IPS DF 6.9 (cell line): ENCODE results near the gene MLH1.
"Not testable (repeated sequence)": the region's sequence is repeated elsewhere in the genome, so short reads cannot be mapped to it uniquely, and the experiment has no call there.

Experiments
- DNase-seq: peaks from one replicate; pipeline ENCODE4 v3.0.0-alpha.2; 2013; ENCODE audit warnings: low read depth, low spot score
- H3K27ac ChIP-seq: one replicate; pipeline ENCODE4 v1.5.1; 2013; ENCODE audit warnings: low read length, control low read depth
- H3K27me3 ChIP-seq: 2 replicates; pipeline ENCODE4 v1.6.1; 2013; ENCODE audit warnings: mild to moderate bottlenecking, low read length; ENCODE audit not compliant: control insufficient read depth, insufficient read depth
- H3K36me3 ChIP-seq: 2 replicates; pipeline ENCODE4 v1.6.1; 2013; ENCODE audit warnings: low read length; ENCODE audit not compliant: control insufficient read depth, insufficient read depth
- H3K4me1 ChIP-seq: 2 replicates; pipeline ENCODE4 v1.6.1; 2013; ENCODE audit warnings: low read length; ENCODE audit not compliant: control insufficient read depth, insufficient read depth
- H3K4me3 ChIP-seq: 2 replicates; pipeline ENCODE4 v1.5.1; 2013; ENCODE audit warnings: mild to moderate bottlenecking, low read length
- H3K9me3 ChIP-seq: 2 replicates; pipeline ENCODE4 v1.6.1; 2013; ENCODE audit warnings: low read length, inconsistent platforms; ENCODE audit not compliant: control insufficient read depth, insufficient read depth
- WGBS: extraction: QIAGEN DNeasy Blood & Tissue Kit; methylation state at CpG from one replicate; pipeline ENCODE4 v1.1.7; 2013; ENCODE audit warnings: mixed read lengths, missing lambda C conversion rate; ENCODE audit not compliant: insufficient read length, insufficient coverage; 5-methylcytosine and 5-hydroxymethylcytosine counted together

The MLH1 gene

DNA sequence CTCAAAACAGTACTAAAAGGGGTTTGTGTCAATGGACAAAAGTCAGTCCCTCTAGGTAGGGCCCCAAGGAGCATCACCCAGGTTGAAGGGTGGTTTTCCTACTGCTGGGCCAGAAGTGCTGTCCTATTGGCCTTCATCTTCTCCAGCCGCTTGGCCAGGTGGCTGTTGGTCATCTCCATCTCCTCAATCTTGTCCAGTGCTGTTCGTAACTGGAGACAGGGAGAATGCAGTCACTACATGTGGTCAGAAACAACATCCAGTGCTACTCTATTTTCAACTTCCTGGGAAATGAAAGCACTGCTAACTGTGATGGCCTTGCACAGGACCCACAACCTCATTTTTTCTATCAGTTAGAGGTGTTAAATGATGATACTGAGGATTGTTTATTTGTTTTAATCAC lies 60.4 kb downstream of the MLH1 start:
- no peak overlapping the region for H3K27ac ChIP-seq
- no CpG with 5 or more reads among the region's 2 CpGs for WGBS
- no peaks in the 10 kb centered on the region for H3K9me3 ChIP-seq
- no peak for DNase-seq
- no peaks in the 10 kb centered on the region for H3K27me3 ChIP-seq
- peaks cover 15% of the 10 kb centered on the region; the same call in 1 of the 2 replicates for H3K36me3 ChIP-seq
- no peaks in the 10 kb centered on the region for H3K4me1 ChIP-seq
- H3K4me3 ChIP-seq: no peak overlapping the region

DNA sequence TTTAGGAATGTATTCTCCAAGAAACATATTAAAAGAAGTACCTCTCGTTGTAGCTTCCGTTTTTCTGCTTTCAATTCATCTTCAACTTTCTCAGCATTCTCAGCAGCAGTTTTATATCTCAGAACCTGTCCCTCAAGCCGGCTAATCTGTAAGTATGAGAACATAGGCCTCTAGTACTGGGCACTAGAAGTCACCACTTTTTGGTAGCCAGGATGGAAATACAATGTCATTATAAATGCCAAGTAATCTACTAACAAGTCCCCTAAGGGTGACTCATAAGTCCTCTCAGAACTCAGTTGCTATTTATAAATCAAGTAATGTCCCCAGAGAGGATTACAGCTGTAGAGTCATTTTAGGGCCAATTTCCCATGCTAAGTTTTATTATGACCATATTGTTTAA lies 61.1 kb downstream of the MLH1 start:
- H3K27me3 ChIP-seq: no peaks in the 10 kb centered on the region
- no peaks in the 10 kb centered on the region for H3K9me3 ChIP-seq
- no peak for DNase-seq
- no CpG with 5 or more reads among the region's 3 CpGs for WGBS
- peaks cover 9% of the 10 kb centered on the region; the same call in 1 of the 2 replicates for H3K36me3 ChIP-seq
- H3K4me3 ChIP-seq: no peak overlapping the region
- H3K27ac ChIP-seq: no peak overlapping the region
- no peaks in the 10 kb centered on the region for H3K4me1 ChIP-seq

GRCh38 chr3:37055077-37055476 lies 61.8 kb downstream of the MLH1 start:
- not testable (repeated sequence) for H3K27me3 ChIP-seq, H3K4me1 ChIP-seq, DNase-seq, H3K27ac ChIP-seq, H3K36me3 ChIP-seq, H3K4me3 ChIP-seq, H3K9me3 ChIP-seq
- no CpG with 5 or more reads among the region's 8 CpGs for WGBS

DNA sequence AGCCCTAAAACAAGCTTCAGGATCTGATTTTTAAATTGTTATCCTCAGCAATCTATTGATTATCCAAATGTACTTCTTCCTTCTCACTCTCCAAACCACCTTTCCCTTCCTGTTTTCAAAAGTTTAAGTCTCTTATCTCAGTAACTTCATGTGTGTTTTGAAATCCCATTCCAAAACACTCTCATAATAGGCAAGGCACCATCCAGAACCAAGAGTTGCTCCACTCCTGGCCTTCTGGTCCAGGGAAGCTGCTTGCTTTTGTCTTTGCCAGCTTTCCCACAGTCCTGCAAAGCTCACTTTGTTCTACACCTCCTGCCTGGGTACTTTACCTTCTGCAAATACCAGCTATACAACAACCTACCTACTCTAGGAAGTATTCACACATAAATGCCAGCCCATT lies 63.5 kb downstream of the MLH1 start:
- H3K9me3 ChIP-seq: no peaks in the 10 kb centered on the region

DNA sequence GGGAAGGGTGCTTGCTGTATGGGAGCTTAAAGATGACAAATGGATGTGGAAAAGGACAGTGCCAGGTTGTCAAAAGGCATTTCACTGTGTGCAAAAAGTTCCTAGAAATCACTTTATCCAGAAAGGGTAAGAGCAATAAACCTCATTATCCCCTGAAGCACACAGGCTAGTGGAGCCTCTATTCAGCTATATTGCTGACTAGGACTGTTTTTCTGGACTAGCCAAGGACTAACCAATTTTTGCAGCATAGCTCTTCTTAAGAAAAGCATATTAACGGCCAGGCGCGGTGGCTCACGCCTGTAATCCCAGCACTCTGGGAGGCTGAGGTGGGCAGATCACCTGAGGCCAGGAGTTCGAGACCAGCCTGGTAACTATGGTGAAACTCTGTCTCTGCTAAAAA lies 64.8 kb downstream of the MLH1 start:
- peaks cover 3% of the 10 kb centered on the region; the same call in 1 of the 2 replicates for H3K36me3 ChIP-seq

More for the DNA sequence above, 63.5 kb downstream of the MLH1 start:
- no peaks in the 10 kb centered on the region for H3K27me3 ChIP-seq
- no peak overlapping the region for H3K27ac ChIP-seq
- DNase-seq: no peak
- no peak overlapping the region for H3K4me3 ChIP-seq
- no peaks in the 10 kb centered on the region for H3K4me1 ChIP-seq
- H3K36me3 ChIP-seq: peaks cover 4% of the 10 kb centered on the region; the same call in 1 of the 2 replicates

GRCh38 chr3:37064747-37065146 lies 71.4 kb downstream of the MLH1 start:
- WGBS: no CpG with 5 or more reads among the region's 3 CpGs
- Histone ChIP-seq H3K27me3 (no peaks in the 10 kb centered on the region), H3K27ac (no peak overlapping the region), H3K36me3 (peaks cover 3% of the 10 kb centered on the region; the same call in 1 of the 2 replicates), H3K9me3 (no peaks in the 10 kb centered on the region), H3K4me3 (no peak overlapping the region), H3K4me1 (no peaks in the 10 kb centered on the region)
- no peak for DNase-seq

More for the DNA sequence above, 64.8 kb downstream of the MLH1 start:
- Histone ChIP-seq H3K4me3 (no peak overlapping the region), H3K27ac (no peak overlapping the region), H3K27me3 (no peaks in the 10 kb centered on the region), H3K4me1 (no peaks in the 10 kb centered on the region), H3K9me3 (no peaks in the 10 kb centered on the region)
- DNase-seq: no peak
- WGBS: no CpG with 5 or more reads among the region's 5 CpGs

GRCh38 chr3:37067577-37067976 lies 74.3 kb downstream of the MLH1 start:
- Histone ChIP-seq H3K36me3 (no peaks in the 10 kb centered on the region; the same call in 1 of the 2 replicates), H3K4me1 (no peaks in the 10 kb centered on the region), H3K4me3 (no peak overlapping the region), H3K9me3 (no peaks in the 10 kb centered on the region), H3K27ac (no peak overlapping the region), H3K27me3 (no peaks in the 10 kb centered on the region)
- no CpG with 5 or more reads among the region's 3 CpGs for WGBS
- DNase-seq: no peak

DNA sequence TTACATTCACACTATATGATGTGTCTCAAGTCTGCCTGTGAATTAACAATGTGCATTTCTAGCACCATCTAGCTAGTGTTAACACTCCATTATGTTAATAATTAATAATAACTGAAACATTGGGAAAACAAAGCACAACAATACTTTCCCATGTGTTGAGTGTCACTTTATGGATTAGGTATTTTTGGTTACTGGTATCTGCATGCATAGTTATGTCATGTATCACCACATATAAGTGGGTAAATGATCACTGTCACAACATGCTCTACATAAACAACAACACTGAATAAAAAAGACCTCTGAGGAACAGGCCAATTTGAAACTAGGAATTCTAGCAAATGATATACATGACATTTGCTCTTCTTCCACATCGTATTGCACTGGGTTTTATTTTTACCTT lies 74.7 kb downstream of the MLH1 start:
- H3K9me3 ChIP-seq: no peaks in the 10 kb centered on the region
- no CpG with 5 or more reads among the region's 1 CpG for WGBS
- no peaks in the 10 kb centered on the region for H3K4me1 ChIP-seq
- H3K27me3 ChIP-seq: no peaks in the 10 kb centered on the region
- H3K4me3 ChIP-seq: no peak overlapping the region
- H3K36me3 ChIP-seq: no peaks in the 10 kb centered on the region; the same call in 1 of the 2 replicates
- H3K27ac ChIP-seq: no peak overlapping the region
- DNase-seq: no peak

DNA sequence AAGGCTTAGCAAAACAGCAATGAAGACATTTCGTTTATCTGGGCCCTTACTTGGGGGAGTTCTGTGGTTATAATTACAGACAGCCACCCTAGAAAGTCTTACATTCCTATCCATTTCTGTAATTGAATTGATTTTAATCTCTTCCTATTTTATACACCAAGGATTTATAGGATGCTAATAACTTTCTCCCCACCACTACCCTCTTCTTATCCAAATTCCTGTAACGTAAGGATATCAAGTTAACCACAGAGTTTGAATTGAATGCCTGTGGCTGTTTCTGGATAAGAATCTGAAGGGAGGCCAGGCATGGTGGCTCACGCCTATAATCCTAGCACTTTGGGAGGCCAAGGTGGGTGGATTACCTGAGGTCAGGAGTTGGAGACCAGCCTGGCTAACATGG lies 78.6 kb downstream of the MLH1 start:
- Histone ChIP-seq H3K36me3 (no peaks in the 10 kb centered on the region; the same call in 1 of the 2 replicates), H3K4me3 (no peak overlapping the region), H3K4me1 (no peaks in the 10 kb centered on the region), H3K9me3 (no peaks in the 10 kb centered on the region), H3K27me3 (no peaks in the 10 kb centered on the region), H3K27ac (no peak overlapping the region)
- no peak for DNase-seq
- WGBS: no CpG with 5 or more reads among the region's 3 CpGs

DNA sequence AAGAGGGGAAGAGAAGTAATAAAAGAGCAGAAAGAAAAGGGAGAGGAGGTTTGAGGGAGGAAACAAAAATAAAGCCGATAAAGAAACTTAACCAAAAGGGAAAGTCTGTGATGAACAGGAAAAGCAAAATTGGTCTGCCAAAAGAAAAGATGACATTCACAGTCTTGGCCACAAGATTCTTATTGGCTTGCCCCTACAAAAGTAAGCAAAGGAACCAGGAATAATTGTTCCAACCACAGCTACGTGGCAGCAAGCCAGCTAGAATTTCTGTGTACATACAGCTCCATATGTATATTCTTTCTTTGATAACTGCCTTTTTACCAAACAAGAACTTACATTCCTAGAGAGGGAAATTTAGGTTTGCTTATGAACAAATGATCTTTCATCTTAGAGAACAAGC lies 79.6 kb downstream of the MLH1 start:
- Histone ChIP-seq H3K27ac (no peak overlapping the region), H3K36me3 (no peaks in the 10 kb centered on the region; the same call in 1 of the 2 replicates), H3K9me3 (no peaks in the 10 kb centered on the region), H3K4me3 (no peak overlapping the region), H3K27me3 (no peaks in the 10 kb centered on the region), H3K4me1 (no peaks in the 10 kb centered on the region)
- no CpG with 5 or more reads among the region's 2 CpGs for WGBS
- DNase-seq: no peak

DNA sequence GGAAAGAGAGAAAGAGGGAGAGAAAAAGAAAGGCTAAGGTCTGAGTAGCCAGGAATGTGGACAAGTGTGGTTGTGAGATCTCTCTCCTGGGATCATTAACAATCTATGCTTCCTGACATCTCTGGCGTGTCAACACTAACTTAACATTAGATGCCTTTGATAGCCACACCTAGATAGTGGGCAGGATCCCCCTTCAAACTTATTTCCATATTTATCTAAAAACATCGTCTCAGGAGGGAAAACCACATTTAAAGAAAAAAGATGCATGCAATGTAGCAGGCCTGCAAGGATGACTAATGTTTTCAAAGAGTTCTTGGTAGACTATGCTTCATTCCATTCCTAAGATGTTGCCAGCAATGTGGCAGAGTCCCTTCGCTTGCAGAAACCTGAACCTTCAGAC lies 80.9 kb downstream of the MLH1 start:
- WGBS: no CpG with 5 or more reads among the region's 3 CpGs
- Histone ChIP-seq H3K4me3 (no peak overlapping the region), H3K9me3 (no peaks in the 10 kb centered on the region), H3K36me3 (no peaks in the 10 kb centered on the region; the same call in 1 of the 2 replicates), H3K27me3 (no peaks in the 10 kb centered on the region), H3K4me1 (no peaks in the 10 kb centered on the region), H3K27ac (no peak overlapping the region)
- no peak for DNase-seq
